ENCODE results near the gene EPC1. TPM values are rescaled to one million over a fixed set of nuclear protein-coding genes. Genes with fewer than 3 reads are reported as not detected.
"Not testable (repeated sequence)": the region's sequence is repeated elsewhere in the genome, so short reads cannot be mapped to it uniquely, and the experiment has no call there.

Gene EPC1
- total RNA-seq, 3 donors from 2014 or later = 33.7 to 47.9 (median 46.9) TPM

- H3K36me3 ChIP-seq (ENCODE audit: low read depth) = no peaks in the 10 kb centered on the region
- no peak for TF ChIP-seq CTCF (IDR thresholded peaks at IDR 0.05)
- no peaks in the 10 kb centered on the region for H3K9me3 ChIP-seq
These were observed 106.5 kb downstream of the EPC1 start for GRCh38 chr10:32240471-32240870.

GRCh38 chr10:32239769-32240168 is 107.2 kb downstream of the EPC1 start:
- no peak for DNase-seq
- ATAC-seq = no peak
- TF ChIP-seq CTCF (IDR thresholded peaks at IDR 0.05) = no peak

More at GRCh38 chr10:32240471-32240870, 106.5 kb downstream of the EPC1 start:
- H3K4me3 ChIP-seq = no peak overlapping the region
- ATAC-seq (no peak), DNase-seq (no peak)
- intact Hi-C loops (cut with DNase I, micrococcal nuclease) = no loop called here
- no peaks in the 10 kb centered on the region for H3K4me1 ChIP-seq (ENCODE audit: low read depth)

GRCh38 chr10:32237644-32238345 is 109.2 kb downstream of the EPC1 start:
- Histone ChIP-seq H3K4me1 (ENCODE audit: low read depth) (no peaks in the 10 kb centered on the region), H3K4me3 (no peak overlapping the region), H3K36me3 (ENCODE audit: low read depth) (no peaks in the 10 kb centered on the region), H3K9me3 (no peaks in the 10 kb centered on the region)
- TF ChIP-seq CTCF (IDR thresholded peaks at IDR 0.05) = no peak
- intact Hi-C loops (cut with DNase I, micrococcal nuclease) = no loop called here
- DNase-seq = no peak
- ATAC-seq = no peak

More at GRCh38 chr10:32239769-32240168, 107.2 kb downstream of the EPC1 start:
- Histone ChIP-seq H3K36me3 (ENCODE audit: low read depth) (no peaks in the 10 kb centered on the region), H3K4me3 (no peak overlapping the region), H3K9me3 (no peaks in the 10 kb centered on the region), H3K4me1 (ENCODE audit: low read depth) (no peaks in the 10 kb centered on the region)
- intact Hi-C loops (cut with DNase I, micrococcal nuclease) = no loop called here

- DNase-seq = no peak
- intact Hi-C loops (cut with DNase I, micrococcal nuclease) = no loop called here
- ATAC-seq = no peak
These were observed 112.5 kb downstream of the EPC1 start for GRCh38 chr10:32234471-32234870.

GRCh38 chr10:32233375-32233774 is 113.6 kb downstream of the EPC1 start:
- ATAC-seq; intact Hi-C loops (cut with DNase I, micrococcal nuclease); H3K9me3 ChIP-seq; DNase-seq; H3K4me1 ChIP-seq (ENCODE audit: low read depth); H3K4me3 ChIP-seq; H3K36me3 ChIP-seq (ENCODE audit: low read depth): not testable (repeated sequence)

More at GRCh38 chr10:32234471-32234870, 112.5 kb downstream of the EPC1 start:
- H3K4me3 ChIP-seq = no peak overlapping the region
- H3K4me1 ChIP-seq (ENCODE audit: low read depth) = no peaks in the 10 kb centered on the region
- no peaks in the 10 kb centered on the region for H3K36me3 ChIP-seq (ENCODE audit: low read depth)
- no peak for TF ChIP-seq CTCF (IDR thresholded peaks at IDR 0.05)
- no peaks in the 10 kb centered on the region for H3K9me3 ChIP-seq

- Histone ChIP-seq H3K4me3 (no peak overlapping the region), H3K4me1 (ENCODE audit: low read depth) (no peaks in the 10 kb centered on the region), H3K36me3 (ENCODE audit: low read depth) (no peaks in the 10 kb centered on the region), H3K9me3 (no peaks in the 10 kb centered on the region)
- intact Hi-C loops (cut with DNase I, micrococcal nuclease) = no loop called here
- ATAC-seq = no peak
- TF ChIP-seq CTCF (IDR thresholded peaks at IDR 0.05) = no peak
- no peak for DNase-seq
These were observed 114.6 kb downstream of the EPC1 start for GRCh38 chr10:32232378-32232777.

GRCh38 chr10:32229788-32230187 is 117.2 kb downstream of the EPC1 start:
- H3K4me3 ChIP-seq; intact Hi-C loops (cut with DNase I, micrococcal nuclease); ATAC-seq; DNase-seq; H3K9me3 ChIP-seq; H3K4me1 ChIP-seq (ENCODE audit: low read depth); H3K36me3 ChIP-seq (ENCODE audit: low read depth): not testable (repeated sequence)
